Measurements from ENCODE around the gene LRRTM4. TPM values are rescaled to one million over a fixed set of nuclear protein-coding genes. Genes with fewer than 3 reads are reported as not detected.
"Not testable (repeated sequence)": the region's sequence is repeated elsewhere in the genome, so short reads cannot be mapped to it uniquely, and the experiment has no call there.

The LRRTM4 gene
- total and polyA plus RNA-seq, 2 of the 13 experiments (the other 11 are each of a cell fraction or from before 2014, with no cell fraction given), result 1.2 TPM

GRCh38 chr2:77179297-77179696 lies 342.9 kb downstream of the LRRTM4 start (continued):
- no peak for TF ChIP-seq STAT5B (CRISPR knock-in tag; IDR thresholded peaks at IDR 0.05)

DNA sequence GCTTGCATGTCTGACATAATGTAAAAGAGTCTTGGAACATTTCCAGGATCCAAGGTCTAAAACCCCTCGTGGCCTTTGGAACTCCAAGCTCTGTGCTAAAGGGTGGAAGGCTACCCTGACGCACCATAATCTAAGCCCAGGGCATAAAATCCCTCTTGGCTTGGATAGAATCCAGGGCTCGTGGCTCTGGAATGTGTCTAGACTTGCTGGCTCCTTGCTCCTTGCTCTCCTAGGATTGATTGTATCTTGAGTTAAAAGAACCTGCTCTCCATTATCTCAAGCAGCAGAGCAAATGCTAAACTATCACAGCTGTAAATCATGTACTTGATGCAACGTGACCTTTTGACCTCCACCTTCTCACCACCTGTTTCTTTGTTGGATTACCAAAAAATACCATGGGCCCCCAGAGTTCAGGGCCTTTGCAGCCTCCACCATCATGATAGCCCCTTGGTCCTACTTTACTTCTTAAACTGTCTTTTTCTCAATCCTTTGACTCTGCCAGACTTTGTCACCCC lies 346.9 kb downstream of the LRRTM4 start:
- H3K27me3 ChIP-seq (ENCODE audit: control insufficient read depth in 1 of 2, insufficient read depth in 2 of 2, low read length in 2 of 2); H3K4me3 ChIP-seq (replicated peaks in 1 of 3; ENCODE audit: insufficient read depth in 1 of 3, low read depth in 2 of 3, low read length in 3 of 3); H3K79me2 ChIP-seq (ENCODE audit: insufficient read depth, low read length); H3K4me1 ChIP-seq (ENCODE audit: insufficient read depth, low read length); H3K4me2 ChIP-seq (ENCODE audit: low read depth, low read length); CTCF ChIA-PET (ENCODE audit: low intra/inter-chr PET ratio, low total read pairs); in situ Hi-C loops (cut with HindIII; ENCODE audit: extremely low pct_ligation_motif_present, low pct_unique_long_range_greater_than_20kb); H3K9ac ChIP-seq (ENCODE audit: insufficient read depth, low read depth, low read length); ATAC-seq; H3K9me3 ChIP-seq (ENCODE audit: low read length); H4K20me1 ChIP-seq (ENCODE audit: insufficient read depth, low read length); FAIRE-seq; intact Hi-C loops (cut with micrococcal nuclease; ENCODE audit: unreplicated experiment); H2AFZ ChIP-seq (ENCODE audit: low read length); BruUV-seq (replicated peaks); POLR2A ChIA-PET; H3K36me3 ChIP-seq (replicated peaks in 1 of 2; ENCODE audit: control insufficient read depth in 1 of 2, insufficient read depth in 2 of 2, low read length in 2 of 2); H3K27ac ChIP-seq (ENCODE audit: extremely low read length, insufficient read depth, low read length): not testable (repeated sequence)
- peak; percentile 28; the same call in 1 of the 2 replicates for TF ChIP-seq HNF4A (CRISPR knock-in tag; IDR thresholded peaks at IDR 0.05)
- TF ChIP-seq NR2F6 (IDR thresholded peaks at IDR 0.05), result peak; percentile 73
- 0 out of 2 replicates have a peak, but pooled peaks have one; percentile 11 for TF ChIP-seq NR2F6 (CRISPR knock-in tag; IDR thresholded peaks at IDR 0.05)
- TF ChIP-seq NR2F1 (CRISPR knock-in tag; IDR thresholded peaks at IDR 0.05), result peak in 1 of 2 experiments; percentile 46; a peak in 2 of 4 replicates
- WGBS (ENCODE audit: low lambda C conversion rate), result 2% methylated on average over 4 of the region's 4 CpGs
- DNase-seq (ENCODE audit: low spot score), result peak; percentile 7

GRCh38 chr2:77169426-77169825 lies 352.8 kb downstream of the LRRTM4 start:
- Histone ChIP-seq H4K20me1 (ENCODE audit: insufficient read depth, low read length) (no peaks in the 10 kb centered on the region), H3K9me3 (ENCODE audit: low read length) (no peaks in the 10 kb centered on the region), H3K9ac (ENCODE audit: insufficient read depth, low read depth, low read length) (no peak overlapping the region), H2AFZ (ENCODE audit: low read length) (no peak overlapping the region), H3K79me2 (ENCODE audit: insufficient read depth, low read length) (no peaks in the 10 kb centered on the region), H3K27ac (ENCODE audit: extremely low read length, insufficient read depth, low read length) (no peak overlapping the region), H3K4me3 (replicated peaks in 1 of 3; ENCODE audit: insufficient read depth in 1 of 3, low read depth in 2 of 3, low read length in 3 of 3) (no peak overlapping the region), H3K27me3 (ENCODE audit: control insufficient read depth in 1 of 2, insufficient read depth in 2 of 2, low read length in 2 of 2) (no peaks in the 10 kb centered on the region), H3K4me2 (ENCODE audit: low read depth, low read length) (no peak overlapping the region), H3K36me3 (replicated peaks in 1 of 2; ENCODE audit: control insufficient read depth in 1 of 2, insufficient read depth in 2 of 2, low read length in 2 of 2) (no peaks in the 10 kb centered on the region), H3K4me1 (ENCODE audit: insufficient read depth, low read length) (no peaks in the 10 kb centered on the region)
- no peak for FAIRE-seq
- ATAC-seq, result no peak
- ChIA-PET POLR2A (no interaction called here), CTCF (ENCODE audit: low intra/inter-chr PET ratio, low total read pairs) (no interaction called here)
- BruUV-seq (replicated peaks), result no TSS peak
- 1% methylated on average over 2 of the region's 2 CpGs for WGBS (ENCODE audit: low lambda C conversion rate)
- intact Hi-C loops (cut with micrococcal nuclease; ENCODE audit: unreplicated experiment) (no loop called here), in situ Hi-C loops (cut with HindIII; ENCODE audit: extremely low pct_ligation_motif_present, low pct_unique_long_range_greater_than_20kb) (no loop called here)
- no peak for DNase-seq (ENCODE audit: low spot score)
- TF ChIP-seq CREB1 (IDR thresholded peaks at IDR 0.05) (no peak), CREB1 (CRISPR knock-in tag; IDR thresholded peaks at IDR 0.05) (no peak), ZNF572 (CRISPR knock-in tag; IDR thresholded peaks at IDR 0.05) (no peak), ZNF431 (CRISPR knock-in tag; IDR thresholded peaks at IDR 0.05; ENCODE audit: borderline replicate concordance, low read depth) (no peak), CENPX (CRISPR knock-in tag; IDR thresholded peaks at IDR 0.05) (no peak)
- TF ChIP-seq, protein P1, sequence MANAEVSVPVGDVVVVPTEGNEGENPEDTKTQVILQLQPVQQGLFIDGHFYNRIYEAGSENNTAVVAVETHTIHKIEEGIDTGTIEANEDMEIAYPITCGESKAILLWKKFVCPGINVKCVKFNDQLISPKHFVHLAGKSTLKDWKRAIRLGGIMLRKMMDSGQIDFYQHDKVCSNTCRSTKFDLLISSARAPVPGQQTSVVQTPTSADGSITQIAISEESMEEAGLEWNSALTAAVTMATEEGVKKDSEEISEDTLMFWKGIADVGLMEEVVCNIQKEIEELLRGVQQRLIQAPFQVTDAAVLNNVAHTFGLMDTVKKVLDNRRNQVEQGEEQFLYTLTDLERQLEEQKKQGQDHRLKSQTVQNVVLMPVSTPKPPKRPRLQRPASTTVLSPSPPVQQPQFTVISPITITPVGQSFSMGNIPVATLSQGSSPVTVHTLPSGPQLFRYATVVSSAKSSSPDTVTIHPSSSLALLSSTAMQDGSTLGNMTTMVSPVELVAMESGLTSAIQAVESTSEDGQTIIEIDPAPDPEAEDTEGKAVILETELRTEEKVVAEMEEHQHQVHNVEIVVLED (CRISPR knock-in tag; IDR thresholded peaks at IDR 0.05; ENCODE audit: borderline replicate concordance), result no peak
- TF ChIP-seq, protein P2, sequence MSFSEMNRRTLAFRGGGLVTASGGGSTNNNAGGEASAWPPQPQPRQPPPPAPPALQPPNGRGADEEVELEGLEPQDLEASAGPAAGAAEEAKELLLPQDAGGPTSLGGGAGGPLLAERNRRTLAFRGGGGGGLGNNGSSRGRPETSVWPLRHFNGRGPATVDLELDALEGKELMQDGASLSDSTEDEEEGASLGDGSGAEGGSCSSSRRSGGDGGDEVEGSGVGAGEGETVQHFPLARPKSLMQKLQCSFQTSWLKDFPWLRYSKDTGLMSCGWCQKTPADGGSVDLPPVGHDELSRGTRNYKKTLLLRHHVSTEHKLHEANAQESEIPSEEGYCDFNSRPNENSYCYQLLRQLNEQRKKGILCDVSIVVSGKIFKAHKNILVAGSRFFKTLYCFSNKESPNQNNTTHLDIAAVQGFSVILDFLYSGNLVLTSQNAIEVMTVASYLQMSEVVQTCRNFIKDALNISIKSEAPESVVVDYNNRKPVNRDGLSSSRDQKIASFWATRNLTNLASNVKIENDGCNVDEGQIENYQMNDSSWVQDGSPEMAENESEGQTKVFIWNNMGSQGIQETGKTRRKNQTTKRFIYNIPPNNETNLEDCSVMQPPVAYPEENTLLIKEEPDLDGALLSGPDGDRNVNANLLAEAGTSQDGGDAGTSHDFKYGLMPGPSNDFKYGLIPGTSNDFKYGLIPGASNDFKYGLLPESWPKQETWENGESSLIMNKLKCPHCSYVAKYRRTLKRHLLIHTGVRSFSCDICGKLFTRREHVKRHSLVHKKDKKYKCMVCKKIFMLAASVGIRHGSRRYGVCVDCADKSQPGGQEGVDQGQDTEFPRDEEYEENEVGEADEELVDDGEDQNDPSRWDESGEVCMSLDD (CRISPR knock-in tag; IDR thresholded peaks at IDR 0.05; ENCODE audit: borderline replicate concordance), result no peak
